Breast epithelium (tissue), 3 donors: Measurements from ENCODE around the gene ATG7.

Experiments
- POLR2AphosphoS5 ChIP-seq, 3 donors: sonication (generic); formaldehyde crosslinking; IDR thresholded peaks; one replicate each; pipeline ENCODE4 v1.6.1; 2017; ENCODE audit warnings: antibody characterized with exemption in 3 of 3
- TF ChIP-seq, protein P1 (sequence below), 3 donors: fragments of 450-650 bp; IDR thresholded peaks; one replicate each; pipeline ENCODE4 v1.5.1; 2016 to 2017; ENCODE audit warnings: antibody characterized with exemption in 3 of 3, mild to moderate bottlenecking in 3 of 3, moderate library complexity in 3 of 3

DNA sequence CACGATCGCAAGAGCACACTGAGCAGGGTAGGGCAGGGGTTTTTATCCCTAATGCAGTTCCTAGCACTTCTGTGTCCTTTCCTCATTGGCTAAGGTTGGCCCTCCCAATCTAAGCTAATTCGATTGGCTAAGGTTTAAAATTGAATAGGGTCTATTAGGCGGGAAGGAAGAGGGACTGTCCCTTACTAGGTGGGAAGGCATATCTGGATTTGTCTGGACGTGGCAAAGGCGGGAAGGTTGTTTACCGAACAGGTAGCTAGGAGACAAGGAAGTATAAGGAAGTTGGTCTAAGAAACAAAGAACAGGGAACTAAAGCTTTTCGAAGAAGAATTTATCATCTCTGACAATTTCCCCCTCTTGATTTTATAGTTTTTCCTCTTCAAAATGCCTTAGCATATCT lies 24.8 kb upstream of the ATG7 start:
- TF ChIP-seq POLR2AphosphoS5 (IDR thresholded peaks at IDR 0.05), result no peak
- TF ChIP-seq, protein P1, sequence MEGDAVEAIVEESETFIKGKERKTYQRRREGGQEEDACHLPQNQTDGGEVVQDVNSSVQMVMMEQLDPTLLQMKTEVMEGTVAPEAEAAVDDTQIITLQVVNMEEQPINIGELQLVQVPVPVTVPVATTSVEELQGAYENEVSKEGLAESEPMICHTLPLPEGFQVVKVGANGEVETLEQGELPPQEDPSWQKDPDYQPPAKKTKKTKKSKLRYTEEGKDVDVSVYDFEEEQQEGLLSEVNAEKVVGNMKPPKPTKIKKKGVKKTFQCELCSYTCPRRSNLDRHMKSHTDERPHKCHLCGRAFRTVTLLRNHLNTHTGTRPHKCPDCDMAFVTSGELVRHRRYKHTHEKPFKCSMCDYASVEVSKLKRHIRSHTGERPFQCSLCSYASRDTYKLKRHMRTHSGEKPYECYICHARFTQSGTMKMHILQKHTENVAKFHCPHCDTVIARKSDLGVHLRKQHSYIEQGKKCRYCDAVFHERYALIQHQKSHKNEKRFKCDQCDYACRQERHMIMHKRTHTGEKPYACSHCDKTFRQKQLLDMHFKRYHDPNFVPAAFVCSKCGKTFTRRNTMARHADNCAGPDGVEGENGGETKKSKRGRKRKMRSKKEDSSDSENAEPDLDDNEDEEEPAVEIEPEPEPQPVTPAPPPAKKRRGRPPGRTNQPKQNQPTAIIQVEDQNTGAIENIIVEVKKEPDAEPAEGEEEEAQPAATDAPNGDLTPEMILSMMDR (IDR thresholded peaks at IDR 0.05), result no peak
